Heart left ventricle (tissue), 16 donors: Measurements from ENCODE around the gene PDZD8. TPM values are rescaled to one million over a fixed set of nuclear protein-coding genes. Genes with fewer than 3 reads are reported as not detected.

Experiments
- ATAC-seq, 4 donors: fragments of 200-7000 bp; cut with Tn5 transposase; one replicate each; pipeline ENCODE4 v1.9.1; 2020 to 2022; ENCODE audit warnings: moderate library complexity in 4 of 4, mild to moderate bottlenecking in 3 of 4, moderate number of reproducible peaks in 1 of 4
- DNase-seq, 5 donors: peaks; one replicate each; pipeline ENCODE4 v3.0.0-alpha.2; 2020
- H3K27ac ChIP-seq, 12 donors: fragments of 200-600 bp; sonication (generic) in 4 of 12; one replicate each; pipeline versions ENCODE4 v1.5.0 to v1.8.0; 2016 to 2022; ENCODE audit warnings: mild to moderate bottlenecking in 2 of 12
- H3K27me3 ChIP-seq, 9 donors: fragments of 200-600 bp; sonication (generic) in 2 of 9; one replicate each; pipeline versions ENCODE4 v1.5.1 to v1.8.0; 2016 to 2022; ENCODE audit warnings: mild to moderate bottlenecking in 3 of 9
- H3K36me3 ChIP-seq, 9 donors: fragments of 200-600 bp; sonication (generic) in 2 of 9; one replicate each; pipeline versions ENCODE4 v1.5.0 to v1.8.0; 2018 to 2022; ENCODE audit warnings: mild to moderate bottlenecking in 2 of 9
- H3K4me1 ChIP-seq, 12 donors: fragments of 200-600 bp; sonication (generic) in 4 of 12; one replicate each; pipeline versions ENCODE4 v1.5.0 to v1.8.0; 2016 to 2022; ENCODE audit warnings: mild to moderate bottlenecking in 3 of 12
- H3K4me3 ChIP-seq, 12 donors: fragments of 200-600 bp; sonication (generic) in 4 of 12; one replicate each; pipeline versions ENCODE4 v1.5.0 to v1.8.0; 2017 to 2022; ENCODE audit warnings: mild to moderate bottlenecking in 9 of 12, moderate library complexity in 4 of 12
- H3K9me3 ChIP-seq, 12 donors: fragments of 200-600 bp; sonication (generic) in 4 of 12; one replicate each; pipeline versions ENCODE4 v1.5.0 to v1.8.0; 2016 to 2022; ENCODE audit warnings: mild to moderate bottlenecking in 1 of 12
- CTCF ChIP-seq, 12 donors: fragments of 200-600 bp; sonication (generic) in 4 of 12; IDR thresholded peaks; one replicate each; pipeline versions ENCODE4 v1.5.0 to v1.8.0; 2018 to 2022; ENCODE audit warnings: antibody characterized with exemption in 12 of 12, mild to moderate bottlenecking in 5 of 12
- POLR2A ChIP-seq, 2 donors: fragments of 450-650 bp; IDR thresholded peaks; one replicate each; pipeline ENCODE4 v1.6.1; 2017; ENCODE audit warnings: antibody characterized with exemption in 2 of 2, mild to moderate bottlenecking in 2 of 2, moderate library complexity in 2 of 2
- WGBS, 4 donors: extraction: QIAGEN DNeasy Blood & Tissue Kit in 2 of 4; methylation state at CpG; one replicate each; pipeline versions ENCODE4 v1.1.5 to v1.1.7; 2013 to 2018; 5-methylcytosine and 5-hydroxymethylcytosine counted together
- intact Hi-C, 10 donors: fragments of 100-400 bp; cut with DNase I; formaldehyde crosslinking; loops; one replicate each; pipeline versions ENCODE4 v1.11.1 to v1.14.2; 2022
- polyA plus RNA-seq, 2 donors: library from polyadenylated mRNA; stranded (reverse); fragments of 200-250 nt; gene quantifications; one replicate each; pipeline ENCODE4 v1.2.3, GENCODE V29; 2013
- total RNA-seq, 9 donors: library from RNA; depleted of rRNA in 2 of 9; stranded (reverse); fragments of >200 nt in 2 of 9; fragmentation: NEBNext Ultra II Directional in 3 of 9; extraction: Animal tissue kit (Norgen Biotek cat#: 25700) in 3 of 9; gene quantifications; one replicate each; pipeline versions ENCODE4 v1.1.0 to v1.2.4, GENCODE V29; 2016 to 2023
- donor health status: ischemic (EF 13 %, LVEDD 7.1; RV severe dilation, severe dysfunction).
- donor health status: healthy with polysubstance abuse.
- donor health status: DM: no; HTN: yes; CAD: no.
- donor health status: DM: no; HTN: no; CAD: no.
- donor health status: ischemic (EF 25% LVEDD 6.9; RV normal size, moderate dysfunction).
- donor health status: ischemic (EF 25% LVEDD 5.7; RV mildly dilated, moderate dysfunction).
- donor health status: healthy.
- donor health status: DM: yes; HTN: yes; CAD: no.
- donor health status: ischemic (EF 35%, LVEDD 5.7; RV mildly dilated, moderate dysfunction).
- donor health status: nonischemic (EF 11% LVEDD 7.7; RV severe dilation, severe dysfunction).
- donor health status: DM: yes; HTN: yes; CAD: no.
- donor health status: PGD.
- donor health status: ischemic (EF 29% LVEDD 5.4; RV normal size, mild dysfunction).
- donor health status: nonischemic (EF 23%, LVEDD 6.1; RV moderate dilation, normal function).

Gene PDZD8
- total and polyA plus RNA-seq, 11 donors, result 2.0 to 37.2 (median 24.1) TPM

DNA sequence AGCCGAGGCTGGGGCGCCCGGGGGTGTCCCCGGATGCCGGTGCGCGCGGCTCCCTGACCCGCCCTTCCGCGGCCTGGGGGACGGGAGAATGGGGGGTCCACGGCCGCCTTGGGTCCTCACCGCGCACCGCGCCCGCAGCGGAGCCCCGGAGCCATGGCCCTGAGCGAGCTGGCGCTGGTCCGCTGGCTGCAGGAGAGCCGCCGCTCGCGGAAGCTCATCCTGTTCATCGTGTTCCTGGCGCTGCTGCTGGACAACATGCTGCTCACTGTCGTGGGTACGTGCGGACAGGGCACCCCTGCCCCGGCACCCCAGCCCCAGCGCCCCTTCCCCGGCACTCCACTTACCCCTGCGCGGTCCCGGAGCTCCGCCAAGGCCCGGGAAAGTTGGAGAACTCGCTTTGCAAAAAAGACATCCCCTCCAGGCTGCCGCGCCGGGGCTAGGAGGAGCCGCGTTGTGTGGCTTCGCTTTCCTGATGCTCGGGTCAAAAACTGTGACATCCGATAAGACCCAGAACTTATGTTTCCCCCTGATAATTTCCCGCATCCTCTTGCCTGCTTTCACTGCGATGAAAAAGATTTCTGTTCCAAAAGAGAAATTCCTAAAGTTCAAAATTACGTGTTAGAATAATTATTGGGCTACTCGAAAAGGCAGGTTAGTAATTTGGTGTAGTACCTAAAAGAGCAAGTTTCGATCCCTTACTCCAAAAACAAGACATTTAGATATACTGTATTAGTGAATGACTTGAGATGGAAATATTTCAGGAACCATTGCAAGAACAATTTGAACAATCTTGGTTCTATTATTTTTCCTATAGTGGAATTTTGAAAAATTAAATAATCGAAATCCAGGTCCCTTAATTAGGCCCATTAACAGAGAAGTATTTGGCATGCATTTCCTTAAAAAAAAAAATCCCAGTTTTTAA is 133.4 kb downstream of the PDZD8 start:
- Histone ChIP-seq H3K27me3 (peaks cover 17 to 88% (median 40%) of the 10 kb centered on the region in 9 donors), H3K4me3 (peak overlapping the region in 8 of 12 donors; percentile 4 to 35 (median 16)), H3K4me1 (peaks cover 0 to 15% (median 5%) of the 10 kb centered on the region in 12 donors), H3K27ac (no peak overlapping the region), H3K36me3 (no peaks in the 10 kb centered on the region), H3K9me3 (no peaks in the 10 kb centered on the region)
- ATAC-seq (peak in 1 of 4 donors; percentile 41), DNase-seq (no peak)
- intact Hi-C loops, result no loop called here
- TF ChIP-seq POLR2A (IDR thresholded peaks at IDR 0.05), result no peak
- no peak for TF ChIP-seq CTCF (IDR thresholded peaks at IDR 0.05)
- WGBS, 4 donors, result 5 to 11% (median 6%) methylated on average over 25 to 56 of the region's 56 CpGs

GRCh38 chr10:117240621-117241529 is 134.4 kb downstream of the PDZD8 start, which contains the start of gene SLC18A2:
SLC18A2 (plus strand) TSS chr10:117241114; CDS start chr10:117241694, 580 bp downstream.
- Histone ChIP-seq H3K9me3 (no peaks in the 10 kb centered on the region), H3K4me3 (peak within 1 kb of the TSS in 8 of 12 donors; percentile 4 to 35 (median 16)), H3K27ac (no peak within 1 kb of the TSS), H3K27me3 (peaks cover 17 to 83% (median 40%) of the 10 kb centered on the region in 9 donors), H3K36me3 (no peaks in the 10 kb centered on the region), H3K4me1 (peaks cover 0 to 15% (median 5%) of the 10 kb centered on the region in 12 donors)
- 2 to 3% (median 3%) methylated on average over 22 to 93 of the region's 93 CpGs for WGBS, 4 donors
- TF ChIP-seq CTCF (IDR thresholded peaks at IDR 0.05) (no peak), POLR2A (IDR thresholded peaks at IDR 0.05) (no peak)
- DNase-seq (no peak), ATAC-seq (no peak)
- intact Hi-C loops, result no loop called here

GRCh38 chr10:117239721-117240620 is 135.3 kb downstream of the PDZD8 start:
- Histone ChIP-seq H3K27ac (no peak overlapping the region), H3K27me3 (peaks cover 17 to 83% (median 40%) of the 10 kb centered on the region in 9 donors), H3K4me3 (peak overlapping the region in 1 of 12 donors; percentile 11), H3K4me1 (peaks cover 0 to 15% (median 5%) of the 10 kb centered on the region in 12 donors), H3K9me3 (no peaks in the 10 kb centered on the region), H3K36me3 (no peaks in the 10 kb centered on the region)
- 29 to 45% (median 35%) methylated on average over 6 to 15 of the region's 15 CpGs for WGBS, 4 donors
- intact Hi-C loops, result no loop called here
- TF ChIP-seq POLR2A (IDR thresholded peaks at IDR 0.05), result no peak
- no peak for TF ChIP-seq CTCF (IDR thresholded peaks at IDR 0.05)
- DNase-seq (no peak), ATAC-seq (no peak)
